Measurements from ENCODE around the gene TRIM17.

Gene TRIM17

GRCh38 chr1:228367798-228368791 is 48.6 kb downstream of the TRIM17 start:
- no peak for DNase-seq (ENCODE audit: low read depth, low spot score)

- DNase-seq (ENCODE audit: low read depth, low spot score), result no peak
Observed at GRCh38 chr1:228366866-228367741, 49.6 kb downstream of the TRIM17 start.

GRCh38 chr1:228366062-228366865 is 50.4 kb downstream of the TRIM17 start:
- DNase-seq (ENCODE audit: low read depth, low spot score), result no peak

GRCh38 chr1:228365271-228366061 is 51.2 kb downstream of the TRIM17 start:
- DNase-seq (ENCODE audit: low read depth, low spot score), result no peak

- no peak for DNase-seq (ENCODE audit: low read depth, low spot score)
Observed at GRCh38 chr1:228364706-228365213, 51.9 kb downstream of the TRIM17 start.

GRCh38 chr1:228364068-228364705 is 52.5 kb downstream of the TRIM17 start:
- no peak for DNase-seq (ENCODE audit: low read depth, low spot score)

GRCh38 chr1:228363686-228364067 is 53.0 kb downstream of the TRIM17 start:
- no peak for DNase-seq (ENCODE audit: low read depth, low spot score)

GRCh38 chr1:228362884-228363450 is 53.7 kb downstream of the TRIM17 start:
- no peak for DNase-seq (ENCODE audit: low read depth, low spot score)

GRCh38 chr1:228362141-228362883 is 54.3 kb downstream of the TRIM17 start:
- no peak for DNase-seq (ENCODE audit: low read depth, low spot score)

GRCh38 chr1:228361314-228362140 is 55.1 kb downstream of the TRIM17 start:
- DNase-seq (ENCODE audit: low read depth, low spot score), result no peak

GRCh38 chr1:228360533-228361313 is 55.9 kb downstream of the TRIM17 start:
- no peak for DNase-seq (ENCODE audit: low read depth, low spot score)

- DNase-seq (ENCODE audit: low read depth, low spot score), result no peak
Observed at GRCh38 chr1:228359613-228360532, 56.8 kb downstream of the TRIM17 start.

GRCh38 chr1:228358764-228359612 is 57.7 kb downstream of the TRIM17 start:
- no peak for DNase-seq (ENCODE audit: low read depth, low spot score)

GRCh38 chr1:228358039-228358763 is 58.5 kb downstream of the TRIM17 start:
- no peak for DNase-seq (ENCODE audit: low read depth, low spot score)

All from activated CD4-positive, CD25-positive, alpha-beta regulatory T cell treated with anti-CD3 and anti-CD28 coated beads, Interleukin-2, amount 50 U/mL, for 16 hours (primary cell).